ENCODE results near the gene C2orf76.
"Not testable (repeated sequence)": the region's sequence is repeated elsewhere in the genome, so short reads cannot be mapped to it uniquely, and the experiment has no call there.

The C2orf76 gene

GRCh38 chr2:119293254-119293653, 73.4 kb downstream of the C2orf76 start:
- DNase-seq = no peak

- no peak for DNase-seq
Observed at GRCh38 chr2:119292226-119292625, 74.4 kb downstream of the C2orf76 start.

DNA sequence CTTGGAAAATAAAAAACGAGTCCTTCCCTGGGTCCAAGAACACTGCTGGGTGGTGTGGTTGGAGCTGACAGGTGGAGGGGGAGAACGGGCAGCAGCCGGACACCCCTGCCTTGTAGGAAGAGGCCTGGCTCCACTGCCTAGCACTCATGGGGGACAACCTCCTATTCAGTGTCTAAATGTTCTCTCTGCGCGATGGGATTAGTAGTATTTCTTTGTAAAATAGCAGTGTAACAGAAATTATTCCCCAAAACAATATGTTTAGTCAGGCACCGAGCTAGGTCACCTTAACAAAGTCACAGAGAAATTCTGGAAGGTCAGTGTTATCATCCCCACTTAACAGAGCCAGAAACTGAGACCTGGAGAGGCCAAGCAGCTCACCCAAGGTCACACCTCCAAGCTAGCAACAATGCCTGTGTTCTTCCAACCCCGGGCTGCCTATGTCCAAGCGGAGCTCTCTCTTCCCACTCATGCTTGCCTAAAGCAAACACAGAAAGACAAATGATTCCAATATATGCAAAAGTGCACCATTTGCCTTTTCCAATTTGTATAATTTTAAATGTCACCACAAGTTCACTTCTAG, 75.0 kb downstream of the C2orf76 start:
- no peak for DNase-seq

GRCh38 chr2:119290859-119291587, 75.6 kb downstream of the C2orf76 start:
- DNase-seq = peak; percentile 55

- no peak for DNase-seq
Observed at GRCh38 chr2:119289642-119290041, 77.0 kb downstream of the C2orf76 start.

- no peak for DNase-seq
Observed at GRCh38 chr2:119289093-119289492, 77.5 kb downstream of the C2orf76 start.

GRCh38 chr2:119288576-119288975, 78.1 kb downstream of the C2orf76 start:
- DNase-seq = no peak

DNA sequence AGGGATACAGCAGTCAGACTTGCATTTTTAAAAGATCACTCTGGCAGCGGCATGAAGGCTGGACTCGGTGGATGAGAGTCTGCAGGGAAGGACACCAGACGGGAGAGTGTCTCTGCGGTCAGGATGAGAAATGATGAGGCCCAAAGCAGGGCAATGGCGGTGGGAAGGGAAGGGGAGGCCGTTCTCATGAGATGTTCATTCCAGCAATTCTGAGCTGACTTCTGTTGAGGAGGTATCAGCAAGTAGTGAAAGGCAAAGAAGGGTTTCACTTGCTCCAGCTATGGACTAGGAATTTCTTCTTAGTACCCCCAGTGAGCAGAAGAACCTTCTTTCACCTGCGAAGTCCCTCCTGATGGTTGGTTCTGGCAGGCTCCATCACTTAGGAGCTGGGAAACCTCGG, 80.0 kb downstream of the C2orf76 start:
- DNase-seq = no peak

DNA sequence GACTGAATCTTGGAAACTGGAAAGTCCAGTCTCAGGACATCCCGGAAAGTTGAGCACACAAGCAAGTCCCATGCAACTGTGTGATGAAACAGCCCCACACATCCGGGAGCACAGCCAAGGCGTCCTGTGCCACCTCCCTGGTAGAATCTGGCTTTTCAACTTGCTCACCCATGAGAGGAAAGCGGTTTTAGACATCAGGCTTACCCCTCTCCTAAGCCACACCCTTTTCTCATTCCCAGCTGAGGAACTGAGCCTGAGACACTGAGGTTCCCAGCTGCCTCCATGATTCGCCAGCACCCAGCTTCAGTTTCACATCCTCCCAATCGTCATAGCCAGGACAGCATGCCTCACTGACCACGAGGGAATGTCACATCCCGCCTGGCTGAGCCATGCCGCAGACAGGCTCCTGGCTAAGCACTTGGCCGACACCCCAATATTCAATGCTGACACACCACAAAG, 82.7 kb downstream of the C2orf76 start:
- DNase-seq = no peak

- no peak for DNase-seq
Observed at GRCh38 chr2:119282996-119283511, 83.6 kb downstream of the C2orf76 start.

- no peak for DNase-seq
Observed at GRCh38 chr2:119282146-119282995, 84.3 kb downstream of the C2orf76 start.

DNA sequence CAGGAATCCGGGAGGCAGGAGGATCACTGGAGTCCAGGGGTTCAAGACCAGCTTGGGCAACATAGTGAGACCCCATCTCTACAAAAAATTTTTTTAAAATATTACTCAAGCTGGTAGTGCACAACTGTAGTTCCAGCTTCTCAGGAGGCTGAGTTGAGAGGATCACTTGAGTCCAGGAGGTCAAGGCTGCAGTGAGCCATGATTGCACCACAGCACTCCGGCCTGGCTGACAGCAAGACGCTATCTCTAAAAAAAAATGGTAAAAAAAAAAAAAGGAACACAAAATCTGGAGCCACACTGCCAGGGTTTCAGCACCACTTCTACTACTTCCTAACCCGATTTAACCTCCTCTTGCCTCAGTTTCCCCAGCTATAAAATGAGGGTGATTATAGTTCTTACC, 86.0 kb downstream of the C2orf76 start:
- no peak for DNase-seq

DNA sequence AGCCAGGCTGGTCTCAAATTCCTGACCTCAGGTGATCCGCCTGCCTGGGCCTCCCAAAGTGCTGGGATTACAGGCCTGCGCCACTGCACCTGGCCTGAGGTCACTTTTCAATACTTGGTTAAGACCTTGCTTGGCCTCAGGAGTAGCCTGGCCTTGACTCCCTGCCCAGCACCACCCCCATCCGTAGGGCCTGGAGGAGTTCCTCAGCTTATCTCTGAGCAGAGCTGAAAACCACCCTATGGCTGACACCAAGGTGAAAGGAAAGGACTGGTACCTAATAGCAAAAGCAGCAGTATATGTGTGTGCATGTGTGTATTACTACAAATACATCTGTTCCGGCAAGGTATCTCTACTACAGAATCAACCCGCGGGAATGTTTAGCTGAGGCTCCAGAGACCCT, 87.0 kb downstream of the C2orf76 start:
- DNase-seq = no peak

- no peak for DNase-seq
Observed at GRCh38 chr2:119278946-119279345, 87.7 kb downstream of the C2orf76 start.

DNA sequence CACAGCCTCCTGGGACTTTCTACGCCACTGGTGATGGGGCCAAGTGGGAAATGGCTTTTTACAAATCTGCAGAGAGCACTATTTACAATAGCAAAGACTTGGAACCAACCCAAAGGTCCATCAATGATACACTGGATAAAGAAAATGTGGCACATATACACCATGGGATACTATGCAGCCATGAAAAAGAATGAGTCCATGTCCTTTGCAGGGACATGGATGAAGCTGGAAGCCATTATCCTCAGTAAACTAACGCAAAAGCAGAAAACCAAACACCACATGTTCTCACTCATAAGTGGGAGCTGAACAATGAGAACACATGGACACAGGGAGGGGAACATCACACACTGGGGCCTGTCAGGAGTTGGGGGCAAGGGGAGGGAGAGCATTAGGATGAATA, 88.2 kb downstream of the C2orf76 start:
- DNase-seq = not testable (repeated sequence)

DNA sequence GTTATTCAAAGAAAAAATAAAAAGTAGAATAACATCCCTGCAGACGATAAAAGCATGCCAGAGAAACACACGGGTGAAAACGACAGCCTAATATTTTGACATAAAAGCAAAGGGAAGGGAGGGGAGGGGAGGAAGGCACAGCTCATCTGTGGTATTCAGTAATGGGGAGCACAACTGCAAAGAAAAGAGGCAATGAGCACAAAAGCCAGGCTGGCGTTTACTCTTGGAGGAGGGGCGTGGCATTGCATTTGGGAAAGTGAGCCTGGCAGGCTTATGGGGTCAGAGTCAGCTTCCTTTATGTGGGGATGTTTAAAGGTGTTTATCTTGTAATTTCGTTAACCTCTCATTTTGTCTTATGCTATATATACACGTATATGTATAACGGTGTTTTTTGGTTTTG, 89.8 kb downstream of the C2orf76 start:
- DNase-seq = no peak

DNA sequence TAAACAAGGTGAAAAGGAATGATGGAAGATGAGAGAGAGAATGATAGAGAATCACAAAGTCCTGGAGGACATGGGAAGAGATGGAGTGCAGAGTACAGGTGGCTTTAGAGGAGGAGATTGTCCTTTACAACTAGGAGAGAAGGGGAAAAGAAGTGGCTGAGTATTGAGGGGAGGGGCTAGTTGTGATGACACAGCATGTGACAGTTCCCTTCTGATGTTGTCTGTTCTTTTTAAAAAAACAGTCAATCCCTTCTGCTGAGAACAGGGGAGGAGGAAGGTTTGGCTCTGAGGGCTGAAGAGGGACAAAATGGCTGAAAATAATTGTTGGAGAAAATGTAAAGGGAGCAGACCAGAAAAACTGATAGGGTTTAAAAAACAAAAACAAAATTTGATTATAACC, 99.0 kb downstream of the C2orf76 start:
- DNase-seq = no peak

- DNase-seq = no peak
Observed at GRCh38 chr2:119266091-119266589, 100.5 kb downstream of the C2orf76 start.

- DNase-seq = no peak
Observed at GRCh38 chr2:119265693-119266066, 101.0 kb downstream of the C2orf76 start.

DNA sequence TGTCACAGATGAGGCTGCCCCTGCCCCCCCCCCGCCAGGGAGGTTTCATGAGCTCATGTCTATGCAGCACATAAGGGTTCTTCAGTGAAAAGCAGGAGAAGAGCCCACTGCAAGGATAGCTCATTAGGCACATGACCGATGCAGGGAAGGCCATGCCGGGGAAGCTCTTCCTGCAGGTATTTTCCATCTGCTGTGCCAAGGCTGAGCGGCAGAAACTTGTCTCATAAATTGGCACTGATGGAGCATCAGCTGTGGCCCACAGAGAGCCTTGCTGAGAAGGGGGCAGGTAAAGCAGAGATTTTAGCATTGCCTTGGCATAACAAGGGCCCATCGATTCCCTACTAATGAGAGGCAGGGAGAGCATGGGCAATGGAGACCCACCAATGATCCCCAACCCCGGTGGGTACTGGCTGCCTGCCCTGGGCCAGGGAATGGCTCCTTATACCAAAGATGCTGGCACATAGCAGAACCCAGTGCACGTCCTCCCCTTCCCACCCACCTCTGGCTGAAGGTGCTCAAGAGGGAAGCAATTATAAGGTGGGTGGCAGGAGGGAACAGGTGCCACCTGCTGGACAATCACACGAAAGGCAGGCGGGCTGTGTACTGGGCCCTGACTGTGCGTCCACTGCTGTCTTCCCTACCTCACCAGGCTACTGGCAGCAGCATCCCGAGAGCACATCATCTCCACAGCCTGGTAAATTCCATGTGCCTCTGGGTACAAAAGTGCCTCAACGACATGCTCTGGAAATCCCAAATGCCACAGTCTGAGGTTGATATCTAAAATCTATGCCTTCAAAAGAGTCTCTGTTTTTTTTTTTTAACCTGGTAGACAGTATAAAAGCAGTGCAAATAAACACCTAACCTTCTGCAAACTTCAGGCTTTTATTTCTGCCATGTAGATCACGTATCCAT, 101.6 kb downstream of the C2orf76 start:
- no peak for DNase-seq

GRCh38 chr2:119263656-119264055, 103.0 kb downstream of the C2orf76 start:
- DNase-seq = no peak

- DNase-seq = no peak
Observed at GRCh38 chr2:119263025-119263424, 103.6 kb downstream of the C2orf76 start.
